Brain microvascular endothelial cell (primary cell): ENCODE measurements around the gene CRYL1.
A peak's percentile ranks its signal among the peaks of the same experiment; 100 is the strongest.

ENCODE experiments used
- DNase-seq: peaks from one replicate; pipeline ENCODE4 v3.0.0-alpha.2; 2020
- H3K27ac ChIP-seq: fragments of 250-450 bp; sonication (Bioruptor Pico); 2 replicates; pipeline ENCODE4 v1.5.1; 2020; ENCODE audit warnings: mild to moderate bottlenecking, moderate library complexity
- H3K27me3 ChIP-seq: fragments of 250-450 bp; sonication (Bioruptor Pico); replicated peaks from 2 replicates; pipeline ENCODE4 v1.5.1; 2020; ENCODE audit warnings: mild to moderate bottlenecking
- H3K36me3 ChIP-seq: fragments of 250-450 bp; sonication (Bioruptor Pico); replicated peaks from 2 replicates; pipeline ENCODE4 v1.5.1; 2020; ENCODE audit warnings: mild to moderate bottlenecking
- H3K4me3 ChIP-seq: 2 replicates; pipeline ENCODE4 v1.5.1; 2011; ENCODE audit warnings: low read depth, mild to moderate bottlenecking, control low read depth, low read length, moderate library complexity
- in situ Hi-C: cut with HindIII; loops from 2 replicates; pipeline ENCODE4 v1.10.0; 2017; ENCODE audit warnings: low sequenced_read_pairs, low pct_ligation_motif_present
- TF ChIP-seq, protein P1 (sequence below): IDR thresholded peaks from 2 replicates; pipeline ENCODE4 v1.5.1; 2011; ENCODE audit warnings: low read depth, mild to moderate bottlenecking, moderate library complexity, low read length, control low read depth, inconsistent platforms; ENCODE audit errors: missing control alignments

Gene CRYL1

DNA sequence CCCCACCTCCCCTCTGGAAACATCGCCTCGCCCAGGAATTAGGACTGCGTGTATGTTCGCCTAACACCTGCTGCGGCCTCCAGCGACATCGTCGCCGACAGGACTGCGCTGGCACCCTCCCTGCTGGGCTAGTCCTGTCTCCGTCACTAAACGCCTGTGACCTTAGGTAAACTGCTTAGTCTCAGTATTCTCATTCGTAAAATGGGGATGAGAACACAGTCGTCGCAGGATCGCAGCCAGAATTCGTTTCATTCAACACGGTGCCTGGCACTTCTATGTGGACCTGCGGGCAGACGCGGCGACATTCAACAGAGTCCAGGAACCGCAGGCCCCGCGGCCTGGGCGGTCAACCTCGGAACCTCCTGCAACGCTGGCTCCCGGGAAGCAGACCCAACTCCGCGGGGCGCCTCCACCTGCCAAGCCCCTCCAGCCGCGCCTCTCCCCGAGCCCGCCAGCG is 485 bp downstream of the CRYL1 start:
- no peaks in the 10 kb centered on the region for H3K27me3 ChIP-seq
- TF ChIP-seq, protein P1, sequence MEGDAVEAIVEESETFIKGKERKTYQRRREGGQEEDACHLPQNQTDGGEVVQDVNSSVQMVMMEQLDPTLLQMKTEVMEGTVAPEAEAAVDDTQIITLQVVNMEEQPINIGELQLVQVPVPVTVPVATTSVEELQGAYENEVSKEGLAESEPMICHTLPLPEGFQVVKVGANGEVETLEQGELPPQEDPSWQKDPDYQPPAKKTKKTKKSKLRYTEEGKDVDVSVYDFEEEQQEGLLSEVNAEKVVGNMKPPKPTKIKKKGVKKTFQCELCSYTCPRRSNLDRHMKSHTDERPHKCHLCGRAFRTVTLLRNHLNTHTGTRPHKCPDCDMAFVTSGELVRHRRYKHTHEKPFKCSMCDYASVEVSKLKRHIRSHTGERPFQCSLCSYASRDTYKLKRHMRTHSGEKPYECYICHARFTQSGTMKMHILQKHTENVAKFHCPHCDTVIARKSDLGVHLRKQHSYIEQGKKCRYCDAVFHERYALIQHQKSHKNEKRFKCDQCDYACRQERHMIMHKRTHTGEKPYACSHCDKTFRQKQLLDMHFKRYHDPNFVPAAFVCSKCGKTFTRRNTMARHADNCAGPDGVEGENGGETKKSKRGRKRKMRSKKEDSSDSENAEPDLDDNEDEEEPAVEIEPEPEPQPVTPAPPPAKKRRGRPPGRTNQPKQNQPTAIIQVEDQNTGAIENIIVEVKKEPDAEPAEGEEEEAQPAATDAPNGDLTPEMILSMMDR, result no peak
- in situ Hi-C loops, result no loop called here
- no peaks in the 10 kb centered on the region for H3K36me3 ChIP-seq
- H3K27ac ChIP-seq, result no peak overlapping the region
- peak overlapping the region; percentile 77 for H3K4me3 ChIP-seq
- DNase-seq, result no peak

DNA sequence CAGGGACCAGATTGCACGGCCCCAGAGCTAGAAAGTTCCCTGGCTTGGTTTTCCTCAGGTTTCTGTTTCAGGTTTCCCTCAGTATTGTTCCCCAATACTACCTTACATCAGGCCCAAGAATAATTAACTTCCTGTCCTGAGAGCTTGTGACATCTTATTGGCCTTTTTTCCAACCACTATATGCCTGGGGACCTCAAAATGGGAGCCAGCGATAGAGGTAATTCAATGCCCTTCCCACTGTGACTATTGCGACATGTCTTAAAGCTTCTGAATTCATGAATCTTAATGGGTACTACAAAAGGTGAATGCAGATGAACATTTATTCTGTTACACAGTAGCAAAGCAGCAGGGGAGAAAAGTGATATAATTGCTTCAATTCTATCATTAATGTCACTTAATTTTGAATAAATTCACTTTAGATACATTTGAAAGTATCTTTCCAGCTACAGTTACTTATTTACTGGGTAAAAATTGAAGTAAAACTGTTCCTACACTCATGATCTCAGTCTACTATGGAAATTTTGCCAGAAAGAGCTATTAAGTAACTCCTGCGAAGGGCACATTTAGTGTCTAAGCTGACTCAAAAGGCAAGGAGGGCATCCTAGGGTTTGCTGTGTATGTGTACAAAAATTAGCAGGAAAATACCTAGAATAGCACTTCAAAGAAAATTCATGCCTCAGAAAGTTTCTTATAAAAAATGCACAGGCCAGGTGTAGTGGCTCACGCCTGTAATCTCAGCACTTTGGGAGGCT is 4.1 kb downstream of the CRYL1 start:
- DNase-seq, result no peak
- no peaks in the 10 kb centered on the region for H3K36me3 ChIP-seq
- H3K4me3 ChIP-seq, result no peak overlapping the region
- TF ChIP-seq, protein P1, result no peak
- H3K27me3 ChIP-seq, result no peaks in the 10 kb centered on the region
- H3K27ac ChIP-seq, result no peak overlapping the region
- in situ Hi-C loops, result no loop called here

DNA sequence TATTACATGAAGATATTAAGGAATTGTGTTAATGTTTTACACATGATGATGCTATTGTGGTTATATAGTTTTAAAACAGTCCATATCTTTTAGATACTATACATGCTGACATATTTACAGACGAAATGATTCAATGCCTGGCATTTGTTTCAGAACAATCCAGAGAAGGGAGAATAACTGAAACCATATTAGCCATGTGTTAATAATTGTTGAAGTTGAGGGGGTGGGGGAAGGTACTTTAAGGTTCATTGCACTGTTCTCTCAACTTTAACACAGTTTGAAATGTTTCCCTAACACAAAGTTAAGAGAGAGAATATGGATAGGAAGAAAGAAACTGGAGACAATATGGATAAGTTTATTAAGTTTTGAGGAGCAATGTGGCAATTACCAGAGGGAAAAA is 5.8 kb downstream of the CRYL1 start:
- in situ Hi-C loops, result no loop called here
- H3K27me3 ChIP-seq, result no peaks in the 10 kb centered on the region
- no peak overlapping the region for H3K27ac ChIP-seq
- DNase-seq, result no peak
- H3K36me3 ChIP-seq, result no peaks in the 10 kb centered on the region
- TF ChIP-seq, protein P1, result no peak
- H3K4me3 ChIP-seq, result no peak overlapping the region

DNA sequence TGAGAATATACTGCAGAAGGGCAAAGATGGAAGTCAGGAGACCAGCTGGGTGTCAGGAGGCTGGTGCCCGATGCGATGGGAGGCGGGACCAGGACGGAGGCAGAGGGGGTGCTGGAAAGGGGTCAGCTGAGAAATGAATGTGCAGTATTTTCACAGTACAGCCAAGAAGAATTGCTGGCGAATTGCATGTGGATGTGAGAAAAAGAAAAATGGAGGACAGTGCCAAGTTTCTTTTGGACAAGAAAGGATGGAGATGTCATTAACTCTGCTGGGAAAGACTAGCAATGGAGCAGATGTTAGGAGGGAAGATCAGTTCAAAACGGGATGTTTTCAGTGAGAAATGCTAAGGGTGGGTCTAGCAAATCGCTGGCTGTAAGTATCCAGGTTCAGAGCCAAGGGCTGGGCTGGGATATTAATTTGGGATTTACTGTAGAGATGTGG is 7.0 kb downstream of the CRYL1 start:
- H3K4me3 ChIP-seq, result no peak overlapping the region
- in situ Hi-C loops, result no loop called here

DNA sequence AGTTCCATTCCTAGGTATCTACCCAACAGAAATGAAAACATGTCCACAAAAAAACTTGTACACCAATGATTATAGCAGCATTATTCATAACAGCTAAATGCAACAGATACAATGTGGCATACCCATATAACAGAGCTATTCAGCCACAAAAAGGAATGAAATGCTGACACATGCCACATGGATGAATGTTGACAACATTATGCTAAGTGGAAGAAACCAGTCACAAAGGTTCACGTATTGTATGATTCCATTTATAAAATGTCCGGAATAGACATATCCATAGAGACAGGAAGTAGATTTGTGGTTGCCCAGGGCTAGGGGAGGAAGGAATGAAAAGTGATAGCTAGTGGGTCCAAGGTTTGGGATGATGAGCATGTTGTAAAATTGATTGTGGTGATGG is 10.8 kb downstream of the CRYL1 start:
- TF ChIP-seq, protein P1, result no peak
- H3K4me3 ChIP-seq, result no peak overlapping the region
- H3K27ac ChIP-seq, result no peak overlapping the region
- H3K27me3 ChIP-seq, result no peaks in the 10 kb centered on the region
- no peaks in the 10 kb centered on the region for H3K36me3 ChIP-seq
- in situ Hi-C loops, result no loop called here
- no peak for DNase-seq

More for the DNA sequence above, 7.0 kb downstream of the CRYL1 start:
- no peaks in the 10 kb centered on the region for H3K36me3 ChIP-seq
- no peak for DNase-seq
- H3K27me3 ChIP-seq, result no peaks in the 10 kb centered on the region
- H3K27ac ChIP-seq, result no peak overlapping the region
- TF ChIP-seq, protein P1, result no peak
